NCI-H2081 (cell line): ENCODE results near the gene TSPAN4.

Experiments used
- DNase-seq, 2 experiments: peaks; one replicate each; lab custom pipeline; 2025; lab: John Stamatoyannopoulos, UW

TSPAN4 gene

DNA sequence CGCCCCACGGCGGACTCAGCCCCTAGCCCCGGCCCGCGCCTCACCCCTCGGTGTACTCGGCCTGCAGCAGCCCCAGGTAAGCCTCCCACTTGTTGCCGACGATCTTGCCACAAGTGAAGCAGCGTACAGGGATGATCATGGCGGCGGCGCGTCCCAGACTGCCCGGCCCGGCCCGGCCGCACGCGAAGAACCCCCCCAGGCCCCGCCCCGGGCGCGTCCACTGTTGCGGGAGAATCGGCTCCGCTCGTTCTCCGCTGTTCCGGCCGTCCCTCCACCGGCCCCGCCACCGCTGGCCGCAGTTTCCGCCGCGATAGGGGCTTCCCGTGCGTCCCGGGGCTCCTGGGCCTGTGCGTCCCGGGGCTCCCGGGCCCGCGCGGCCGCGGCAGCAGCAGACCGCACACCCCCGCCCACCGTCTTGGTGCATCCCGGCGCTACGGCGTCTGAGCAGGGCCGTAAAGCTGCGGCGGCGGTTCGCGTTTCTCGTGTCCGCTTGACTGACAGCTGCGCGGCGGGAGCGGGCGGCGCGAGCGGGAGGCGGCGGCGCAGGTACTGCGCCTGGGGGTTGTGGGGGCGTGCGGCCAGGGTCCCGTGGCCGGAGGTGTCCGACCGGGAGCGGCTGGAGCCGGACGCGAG, at the start of gene TSPAN4, which contains the start of gene POLR2L:
Gene TSPAN4 (plus strand): TSS at position 483 of the 633 bp plus-strand sequence. CDS start 7,453 bp downstream, outside the sequence.
Gene POLR2L (minus strand): TSS at position 160 of the 633 bp plus-strand sequence. CDS start 21 bp downstream, at position 139.
- peak; percentile 79 to 84 for DNase-seq

GRCh38 chr11:792873-793272, 49.8 kb upstream of the TSPAN4 start:
- no peak for DNase-seq

- no peak for DNase-seq
Measured at GRCh38 chr11:793556-793955, 49.1 kb upstream of the TSPAN4 start.

- no peak for DNase-seq
Measured at GRCh38 chr11:794013-794765, 48.5 kb upstream of the TSPAN4 start.

GRCh38 chr11:794766-795633, 47.7 kb upstream of the TSPAN4 start:
- DNase-seq = no peak

GRCh38 chr11:795634-796564, 46.8 kb upstream of the TSPAN4 start:
- DNase-seq = peak in 1 of 2 experiments; percentile 19

GRCh38 chr11:796565-797295, 45.9 kb upstream of the TSPAN4 start:
- no peak for DNase-seq

DNA sequence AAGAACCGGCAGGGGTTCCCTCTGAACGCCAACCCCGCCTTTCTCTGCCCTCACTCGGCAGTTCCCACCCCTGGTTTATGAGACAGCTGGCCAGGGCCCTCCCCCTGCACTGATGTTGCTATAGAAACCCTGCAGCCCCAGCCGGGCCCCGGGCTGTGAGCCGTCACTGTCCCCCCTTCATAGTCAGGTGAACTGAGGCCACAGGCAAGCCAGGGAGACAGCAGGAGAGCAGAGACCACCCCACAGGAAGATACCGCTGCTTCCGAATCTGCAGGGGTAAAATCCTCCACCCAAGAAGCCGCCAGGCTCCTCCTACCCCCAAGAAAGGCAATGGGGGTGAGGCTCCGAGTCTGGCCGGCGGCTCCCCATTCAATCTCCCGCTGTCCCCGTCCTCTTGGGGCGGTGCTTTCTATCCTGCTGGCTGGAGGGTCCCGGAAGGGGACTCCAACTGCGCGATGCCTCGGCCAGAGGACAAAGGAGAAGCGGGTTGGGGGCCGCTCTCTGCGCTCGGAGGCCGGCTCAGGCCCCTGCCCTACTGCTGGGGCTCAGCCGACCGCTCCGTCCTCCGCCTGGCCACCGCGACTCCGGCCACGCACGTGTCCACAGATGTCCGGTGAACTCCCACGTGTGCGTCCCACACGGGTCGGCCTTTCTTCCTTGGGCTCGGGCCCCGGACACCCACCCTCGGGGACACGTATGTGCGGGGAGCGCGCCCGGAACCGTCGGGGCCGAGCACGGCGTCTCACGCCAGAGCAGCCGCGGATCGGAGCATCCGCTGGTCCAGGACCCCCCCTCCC, 45.2 kb upstream of the TSPAN4 start:
- DNase-seq = peak; percentile 90 to 91

- peak; percentile 69 to 73 for DNase-seq
Measured at GRCh38 chr11:798093-798713, 44.4 kb upstream of the TSPAN4 start, which contains the start of gene SLC25A22. Gene SLC25A22 (minus strand): TSS chr11:798281. CDS start chr11:795006, 3,275 bp downstream.

- no peak for DNase-seq
Measured at GRCh38 chr11:799641-800316, 42.9 kb upstream of the TSPAN4 start.

DNA sequence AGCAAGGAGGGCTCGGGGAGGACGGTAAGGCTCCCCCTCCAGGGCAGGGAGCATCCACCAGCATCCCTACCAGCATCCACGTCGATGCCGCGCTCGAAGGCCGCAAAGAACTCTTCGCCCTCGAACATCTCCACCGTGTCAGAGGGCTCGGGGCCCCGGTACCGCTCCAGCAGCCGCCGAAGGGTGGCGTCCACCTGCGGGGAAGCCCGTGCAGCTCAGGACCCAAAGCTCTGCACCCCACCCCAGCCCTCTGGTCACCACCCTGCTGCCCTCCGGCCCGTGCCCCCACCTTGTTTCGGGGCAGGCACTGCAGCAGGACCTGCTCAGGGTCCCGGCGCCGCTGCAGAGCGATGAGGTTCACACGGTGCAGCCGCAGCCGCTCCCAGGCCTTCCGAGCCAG, 42.2 kb upstream of the TSPAN4 start:
- DNase-seq = no peak

DNA sequence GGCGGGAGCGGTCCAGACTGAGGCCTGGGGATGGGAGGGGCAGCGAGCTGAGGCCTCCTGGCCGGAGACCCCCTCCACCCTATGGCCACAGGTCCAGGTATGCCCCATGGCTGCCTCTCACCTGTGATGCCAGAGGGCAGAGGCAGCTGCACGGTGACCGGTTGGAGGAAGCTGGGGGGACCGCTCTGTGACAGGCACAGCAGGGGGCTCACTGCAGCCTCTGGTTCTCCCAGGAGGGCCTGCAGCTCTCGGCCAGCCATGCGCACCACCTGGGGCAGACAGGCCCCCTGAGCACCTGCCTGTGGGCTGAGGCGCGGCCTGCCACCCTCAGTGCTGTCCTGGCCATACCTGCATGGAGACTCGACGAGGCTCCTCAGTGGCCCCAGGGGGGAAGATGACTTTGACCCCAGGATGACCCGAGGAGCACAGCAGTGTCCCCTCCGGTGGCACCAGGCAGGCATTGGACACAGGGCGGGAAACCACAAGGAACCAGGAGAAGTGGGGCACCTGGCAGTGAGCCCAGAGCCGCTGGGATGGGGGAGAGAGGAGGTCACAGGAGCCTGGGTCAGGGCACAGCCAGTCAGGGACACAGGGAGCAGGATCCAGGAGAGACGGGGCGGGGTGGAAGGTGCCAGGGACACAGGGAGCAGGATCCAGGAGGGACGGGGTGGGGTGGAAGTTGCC, 41.4 kb upstream of the TSPAN4 start:
- no peak for DNase-seq

DNA sequence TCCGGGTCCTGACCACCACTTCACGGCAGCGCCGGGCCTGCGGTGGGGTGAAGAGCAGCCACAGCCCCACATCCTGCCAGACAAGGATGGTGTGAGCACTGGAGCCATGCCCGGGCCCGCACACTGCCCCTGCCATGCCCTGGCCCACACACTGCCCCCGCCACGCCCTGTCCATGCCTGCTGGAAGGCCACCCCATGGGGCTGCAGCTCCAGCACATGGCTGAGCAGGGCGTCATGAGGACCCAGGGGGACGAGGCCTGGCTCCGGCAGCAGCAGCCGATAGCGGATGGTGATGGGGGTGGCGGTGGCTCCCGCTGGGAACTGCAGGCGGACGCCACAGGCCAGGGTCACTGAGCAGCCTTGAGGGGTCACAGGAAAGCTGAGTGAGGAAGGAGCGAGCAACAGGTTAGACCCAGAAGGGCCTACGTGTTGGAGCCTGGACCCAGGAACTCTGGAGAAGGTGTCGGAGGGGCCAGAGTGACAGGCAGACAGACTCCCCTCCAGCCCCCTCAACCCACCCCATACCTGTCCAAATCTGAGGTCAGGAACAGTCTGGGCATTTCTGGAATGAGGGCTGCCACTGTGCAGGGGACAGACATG, 40.5 kb upstream of the TSPAN4 start:
- no peak for DNase-seq

DNA sequence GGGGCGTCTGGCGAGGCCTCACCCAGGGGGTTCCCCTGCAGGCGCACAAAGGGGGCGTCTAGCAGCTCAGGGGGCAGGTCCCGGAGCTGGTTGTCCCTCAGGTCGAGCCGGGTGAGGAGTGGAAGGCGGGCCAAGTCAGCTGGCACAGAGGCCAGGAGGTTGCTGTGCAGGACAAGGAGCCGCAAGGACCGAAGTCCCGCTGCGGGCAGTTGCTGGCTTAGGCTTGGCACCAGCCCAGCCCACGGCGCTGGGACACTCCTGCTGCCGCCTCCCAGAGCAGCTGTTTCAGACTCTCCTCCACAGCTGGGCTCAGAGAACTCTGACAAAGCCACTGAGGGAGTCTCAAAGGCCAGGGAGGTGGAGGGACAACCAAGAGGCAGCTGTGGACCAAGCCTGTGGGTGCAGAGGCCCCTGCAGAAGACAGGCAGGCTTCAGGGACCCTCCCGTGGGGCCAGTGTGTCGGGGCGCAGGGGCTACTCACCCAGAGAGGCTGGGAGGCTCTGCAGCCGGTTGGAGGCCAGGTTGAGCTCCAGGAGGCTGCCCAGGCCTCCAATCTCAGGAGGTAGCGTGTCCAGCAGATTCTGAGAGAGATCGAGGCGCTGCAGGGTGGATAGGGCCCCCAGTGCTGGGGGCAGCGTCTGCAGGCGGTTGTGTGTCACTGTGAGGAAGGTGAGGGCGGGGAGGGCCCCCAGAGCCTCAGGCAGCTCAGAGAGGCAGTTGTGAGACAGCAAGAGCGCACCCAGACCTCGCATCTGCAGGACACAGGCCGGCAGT, 39.8 kb upstream of the TSPAN4 start:
- DNase-seq = no peak

- no peak for DNase-seq
Measured at GRCh38 chr11:803467-803742, 39.2 kb upstream of the TSPAN4 start.

DNA sequence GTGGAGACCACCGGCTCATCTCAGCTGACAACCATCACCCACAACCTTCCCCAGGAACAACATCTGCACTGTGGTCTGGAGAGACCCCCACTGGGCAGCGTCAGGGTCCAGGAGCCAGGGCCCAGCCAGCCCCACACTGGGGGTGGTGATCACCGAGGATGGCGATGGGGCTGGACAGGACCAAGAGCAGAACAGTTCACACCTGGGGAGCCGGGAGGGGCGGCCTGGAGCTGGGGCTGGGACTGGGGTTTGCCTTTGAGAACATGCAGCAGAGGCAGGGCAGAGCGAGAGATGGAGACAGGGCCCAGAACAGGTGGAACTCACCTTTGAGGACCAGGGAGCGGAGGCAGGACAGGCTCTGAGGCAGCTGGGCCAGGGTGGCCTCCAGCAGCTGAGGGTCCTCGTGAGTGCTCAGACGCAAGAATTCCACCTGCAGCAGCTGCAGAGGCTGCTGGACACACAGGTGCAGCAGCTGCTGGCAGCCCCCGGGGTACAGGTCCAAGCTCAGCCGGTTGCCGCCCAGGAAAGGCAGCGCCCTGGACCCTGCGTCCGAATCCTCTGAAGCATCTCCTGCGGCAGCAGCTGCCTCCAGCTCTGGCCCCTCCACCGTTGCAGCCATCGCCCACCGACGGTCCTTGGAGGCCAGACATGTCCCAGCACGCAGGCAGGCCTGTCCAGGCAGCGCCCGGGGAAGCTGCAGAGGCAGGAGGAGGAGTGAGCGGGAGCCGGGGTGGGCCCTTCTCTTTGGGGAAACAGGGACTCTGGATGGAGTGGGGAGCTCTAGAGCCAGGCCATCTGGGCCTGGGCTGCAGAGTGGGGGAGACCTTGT, 38.7 kb upstream of the TSPAN4 start:
- DNase-seq = peak; percentile 27 to 62
